H7 (cell line): ENCODE measurements around the gene ACTA1. TPM values are rescaled to one million over a fixed set of nuclear protein-coding genes. Genes with fewer than 3 reads are reported as not detected.

Experiments used
- DNase-seq: peaks from one replicate; pipeline ENCODE4 v3.0.0; 2012
- H3K27me3 ChIP-seq: 2 replicates; pipeline ENCODE4 v1.6.0; 2011; ENCODE audit warnings: mild to moderate bottlenecking, low read length; ENCODE audit not compliant: control insufficient read depth, insufficient read depth
- H3K36me3 ChIP-seq: replicated peaks from 2 replicates; pipeline ENCODE4 v1.5.1; 2011; ENCODE audit warnings: low read length; ENCODE audit not compliant: control insufficient read depth, insufficient read depth
- H3K4me3 ChIP-seq: 2 replicates; pipeline ENCODE4 v1.5.1; 2011; ENCODE audit warnings: low read depth, mild to moderate bottlenecking, control low read depth, low read length, moderate library complexity; ENCODE audit not compliant: insufficient read depth
- total RNA-seq: library from RNA; depleted of rRNA; stranded (reverse); fragments of >200 nt; shearing (Covaris generic); gene quantifications from 2 replicates; pipeline ENCODE4 v1.2.3, GENCODE V29; 2014

The ACTA1 gene
- total RNA-seq, 1 experiment from 2014 or later, result 1.8 TPM

DNA sequence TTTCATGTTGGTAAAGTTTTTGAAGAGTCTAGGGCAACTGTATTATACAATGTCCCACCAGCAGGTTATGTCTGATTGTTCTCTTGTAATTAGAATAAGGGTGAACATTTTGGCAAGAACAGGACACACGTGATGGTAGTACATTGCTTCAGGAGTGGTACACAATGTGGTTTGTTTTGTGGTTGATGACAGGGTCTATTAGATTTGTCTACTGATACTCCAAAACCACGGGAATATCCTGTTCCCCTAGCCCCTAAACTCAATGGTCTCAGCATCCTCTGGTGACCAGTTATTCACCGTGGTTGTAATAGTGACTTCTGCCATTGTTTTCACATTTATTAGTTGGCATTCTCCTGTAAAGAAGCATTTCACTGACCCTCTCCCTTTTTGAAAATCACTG lies 22.1 kb upstream of the ACTA1 start:
- no peak for DNase-seq
- no peaks in the 10 kb centered on the region for H3K27me3 ChIP-seq
- peaks cover 6% of the 10 kb centered on the region; the same call in 1 of the 2 replicates for H3K36me3 ChIP-seq
- H3K4me3 ChIP-seq, result no peak overlapping the region

DNA sequence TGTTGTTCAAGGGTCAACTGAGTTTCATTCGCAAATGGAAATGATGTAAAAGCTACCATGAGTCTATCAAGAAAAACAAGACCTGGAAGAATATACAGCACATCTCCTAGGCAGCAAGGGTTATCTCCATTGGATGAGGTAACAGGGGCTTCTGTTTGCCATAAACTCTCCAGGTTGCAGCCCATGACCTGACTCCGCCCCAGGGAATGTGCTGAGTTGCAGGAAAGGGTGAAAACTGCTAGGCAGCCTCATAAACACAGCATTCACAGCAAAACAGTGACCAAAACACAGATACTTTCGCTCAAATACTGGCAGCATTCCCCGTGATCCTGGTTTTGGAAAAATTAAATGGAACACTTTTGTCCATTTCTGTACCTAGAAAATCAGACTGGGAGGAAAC lies 20.2 kb upstream of the ACTA1 start:
- DNase-seq, result no peak
- H3K36me3 ChIP-seq, result peaks cover 6% of the 10 kb centered on the region; the same call in 1 of the 2 replicates
- no peak overlapping the region for H3K4me3 ChIP-seq
- no peaks in the 10 kb centered on the region for H3K27me3 ChIP-seq

DNA sequence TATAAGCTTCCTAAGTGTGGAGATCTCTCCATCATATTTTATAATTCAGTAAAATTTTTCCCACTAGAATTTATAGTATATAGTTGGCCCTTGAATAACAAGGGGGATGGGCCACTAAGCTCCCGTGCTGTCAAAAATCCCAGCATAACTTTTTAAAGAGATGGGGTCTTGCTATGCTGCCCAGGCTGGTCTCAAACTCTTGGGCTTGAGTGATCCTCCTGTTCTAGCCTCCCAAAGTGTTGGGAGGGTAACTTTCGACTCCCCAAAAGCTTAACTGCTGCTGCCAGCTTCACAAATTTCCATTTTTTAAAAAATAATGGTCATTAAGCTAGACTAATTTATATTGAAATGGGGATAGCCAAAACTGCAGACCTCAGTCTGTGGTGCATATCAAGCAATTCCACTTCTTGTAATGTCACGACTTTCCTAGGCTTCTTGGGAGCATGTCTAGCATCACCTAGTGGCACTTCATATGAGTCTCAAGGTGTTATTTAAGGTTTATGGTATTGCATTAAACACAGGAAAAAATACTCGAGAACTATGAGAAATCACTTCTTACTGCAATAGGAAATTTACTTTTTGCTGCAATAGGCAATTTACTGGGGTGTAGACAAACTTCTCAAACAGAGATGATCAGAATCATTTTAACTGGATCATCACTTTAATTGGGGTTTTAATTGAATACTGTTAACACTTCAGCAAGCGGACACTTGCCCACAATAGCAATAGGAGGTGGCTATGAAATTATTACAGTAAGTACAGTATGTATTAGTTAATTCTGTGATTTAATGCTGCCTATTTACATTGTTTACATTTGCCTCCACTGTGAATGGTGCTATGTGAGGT lies 19.3 kb upstream of the ACTA1 start:
- no peak overlapping the region for H3K4me3 ChIP-seq
- peaks cover 6% of the 10 kb centered on the region for H3K36me3 ChIP-seq
- DNase-seq, result no peak
- H3K27me3 ChIP-seq, result no peaks in the 10 kb centered on the region

DNA sequence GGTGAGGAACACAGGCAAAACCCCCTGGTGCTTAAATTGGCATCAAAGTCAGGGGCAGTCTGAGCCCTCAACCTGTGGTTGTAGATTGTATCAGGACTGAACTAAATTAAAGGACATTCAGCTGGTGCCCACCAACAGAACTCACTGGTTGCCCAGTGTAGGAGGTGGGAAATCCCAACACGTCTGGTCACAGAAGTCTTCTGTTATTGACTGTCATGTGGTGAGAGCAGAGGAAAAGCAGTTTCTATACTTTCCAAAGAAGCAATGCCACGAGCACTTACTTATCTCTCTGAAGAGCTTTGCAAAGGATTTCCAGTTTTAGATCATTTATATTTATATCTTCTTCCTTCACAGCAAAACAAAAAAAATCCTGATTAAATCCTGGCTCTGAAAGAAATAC lies 15.0 kb upstream of the ACTA1 start:
- H3K36me3 ChIP-seq, result peaks cover 4% of the 10 kb centered on the region
- no peaks in the 10 kb centered on the region for H3K27me3 ChIP-seq
- no peak for DNase-seq
- H3K4me3 ChIP-seq, result no peak overlapping the region

DNA sequence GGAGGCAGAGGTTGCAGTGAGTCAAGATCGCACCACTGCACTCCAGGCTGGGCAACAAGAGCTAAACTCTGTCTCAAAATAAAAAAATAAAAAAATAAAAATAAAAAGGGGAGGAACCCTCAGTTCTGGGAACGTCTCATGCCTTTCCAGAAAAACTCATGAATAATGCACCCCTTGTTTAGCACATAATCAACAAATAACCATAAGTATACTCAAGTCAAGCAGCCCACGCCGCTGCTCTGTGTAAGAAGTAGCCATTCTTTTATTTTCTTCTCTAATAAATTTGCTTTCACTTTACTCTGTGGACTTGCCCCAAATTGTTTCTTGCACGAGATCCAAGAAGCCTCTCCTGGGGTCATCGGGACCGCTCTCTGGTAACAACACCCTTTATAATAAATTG lies 14.5 kb upstream of the ACTA1 start:
- no peak for DNase-seq
- no peak overlapping the region for H3K4me3 ChIP-seq
- no peaks in the 10 kb centered on the region for H3K27me3 ChIP-seq
- peaks cover 4% of the 10 kb centered on the region for H3K36me3 ChIP-seq

DNA sequence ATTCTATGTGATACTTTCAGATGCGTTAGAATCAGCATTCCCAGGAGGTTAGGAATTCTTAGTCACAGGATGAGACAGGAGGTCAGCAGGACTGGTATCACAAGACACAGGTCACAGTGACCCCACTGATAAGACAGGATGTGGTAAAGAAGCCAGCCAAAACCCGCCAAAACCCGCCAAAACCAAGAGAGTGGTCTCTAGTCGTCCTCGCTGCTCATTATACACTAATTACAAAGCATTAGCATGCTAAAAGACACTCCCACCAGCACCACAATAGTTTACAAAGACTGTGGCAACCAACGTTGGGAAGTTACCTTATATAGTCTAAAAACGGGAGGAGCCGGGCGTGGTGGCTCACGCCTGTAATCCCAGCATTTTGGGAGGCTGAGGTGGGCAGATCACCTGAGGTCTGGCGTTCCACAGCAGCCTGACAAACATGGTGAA lies 13.9 kb upstream of the ACTA1 start:
- no peak for DNase-seq
- H3K4me3 ChIP-seq, result no peak overlapping the region
- H3K27me3 ChIP-seq, result no peaks in the 10 kb centered on the region
- peaks cover 4% of the 10 kb centered on the region for H3K36me3 ChIP-seq

DNA sequence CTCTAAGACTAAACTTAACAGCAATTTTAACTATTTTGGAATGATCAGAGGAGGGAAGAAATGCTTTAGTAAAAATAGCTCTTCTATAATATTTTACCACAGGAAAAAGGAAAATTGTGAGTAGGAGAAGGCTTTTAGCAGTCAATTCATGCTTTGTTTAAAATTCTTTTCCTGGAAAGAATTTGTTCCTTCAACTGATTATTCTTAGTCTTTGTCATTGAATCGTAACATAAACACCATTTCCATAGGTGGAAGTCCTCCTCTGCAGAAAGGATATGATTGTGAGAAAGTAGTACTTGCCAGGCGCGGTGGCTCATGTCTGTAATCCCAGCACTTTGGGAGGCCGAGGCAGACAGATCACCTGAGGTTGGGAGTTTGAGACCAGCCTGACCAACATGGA lies 11.9 kb upstream of the ACTA1 start:
- H3K36me3 ChIP-seq, result peaks cover 6% of the 10 kb centered on the region
- DNase-seq, result no peak
- no peaks in the 10 kb centered on the region for H3K27me3 ChIP-seq
- no peak overlapping the region for H3K4me3 ChIP-seq

DNA sequence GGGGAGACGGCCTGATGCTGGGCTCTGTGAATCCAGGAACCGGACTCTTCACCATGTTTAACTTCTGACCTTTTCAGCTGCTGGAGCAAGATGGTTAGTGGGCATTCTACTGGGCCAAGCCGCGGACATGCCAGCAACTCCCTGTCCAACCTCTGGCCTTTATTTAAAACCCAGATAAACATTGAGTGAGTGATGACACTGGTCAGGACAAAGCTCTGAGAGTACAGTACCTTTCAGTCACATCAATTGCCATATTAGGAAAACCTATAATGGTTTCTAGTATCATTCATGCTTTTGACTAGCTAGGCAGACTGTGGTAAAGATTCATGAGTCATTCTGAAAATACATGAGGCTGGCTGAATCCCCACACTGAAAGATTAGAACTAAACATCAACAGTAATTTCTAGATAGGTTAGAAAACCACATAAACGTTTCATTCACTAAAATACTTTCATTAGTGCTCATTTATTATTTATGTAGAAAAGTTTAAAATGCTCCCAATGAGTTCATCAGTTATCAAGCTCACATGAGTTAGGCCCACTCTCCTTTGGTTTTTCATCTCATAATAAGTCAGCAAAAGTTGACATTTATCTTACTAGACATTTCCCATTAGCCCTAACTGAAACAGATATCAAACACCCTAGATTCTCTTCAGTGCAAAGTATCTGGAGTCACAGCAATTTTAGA lies 7.1 kb upstream of the ACTA1 start:
- no peak for DNase-seq
- H3K27me3 ChIP-seq, result peaks cover 6% of the 10 kb centered on the region
- no peak overlapping the region for H3K4me3 ChIP-seq
- peaks cover 2% of the 10 kb centered on the region for H3K36me3 ChIP-seq

DNA sequence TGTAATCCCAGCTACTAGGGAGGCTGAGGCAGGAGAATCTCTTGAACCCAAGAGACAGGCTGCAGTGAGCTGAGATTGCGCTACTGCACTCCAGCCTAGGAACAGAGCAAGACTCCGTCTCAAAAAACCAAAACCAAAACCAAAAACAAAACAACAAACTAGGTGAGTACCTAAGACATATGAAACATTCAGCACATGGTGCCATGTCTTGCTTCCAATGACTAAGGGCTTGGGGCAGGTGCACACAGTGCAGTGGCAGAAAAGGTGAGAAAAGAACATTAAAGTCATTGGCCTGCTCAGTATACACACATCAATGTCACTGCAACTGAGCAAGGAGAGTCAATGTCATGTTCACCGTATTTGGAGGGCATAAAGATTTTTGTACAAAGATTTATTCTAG lies 4.1 kb upstream of the ACTA1 start:
- Histone ChIP-seq H3K27me3 (peaks cover 33% of the 10 kb centered on the region), H3K36me3 (peaks cover 2% of the 10 kb centered on the region; the same call in 1 of the 2 replicates), H3K4me3 (no peak overlapping the region)
- DNase-seq, result no peak

DNA sequence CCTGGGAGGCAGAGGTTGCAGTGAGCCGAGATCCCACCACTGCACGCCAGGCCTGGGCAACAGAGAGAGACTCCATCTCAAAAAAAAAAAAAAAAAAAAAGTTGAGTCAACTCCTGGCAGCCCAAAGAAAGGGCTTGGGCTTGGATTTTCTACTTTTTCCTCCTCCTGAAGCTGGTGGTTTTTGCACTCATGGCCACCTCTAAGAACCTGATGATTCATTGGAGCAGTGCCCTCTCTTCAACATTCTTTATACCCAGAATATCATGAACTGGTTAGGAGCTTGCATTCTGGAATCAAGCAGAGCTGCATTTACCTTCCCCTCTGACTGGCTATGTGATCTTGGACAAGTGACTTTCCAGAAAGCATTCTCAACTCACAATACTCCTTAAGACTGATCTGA lies 3.5 kb upstream of the ACTA1 start:
- peaks cover 39% of the 10 kb centered on the region for H3K27me3 ChIP-seq
- H3K36me3 ChIP-seq, result peaks cover 2% of the 10 kb centered on the region; the same call in 1 of the 2 replicates
- no peak for DNase-seq
- no peak overlapping the region for H3K4me3 ChIP-seq

DNA sequence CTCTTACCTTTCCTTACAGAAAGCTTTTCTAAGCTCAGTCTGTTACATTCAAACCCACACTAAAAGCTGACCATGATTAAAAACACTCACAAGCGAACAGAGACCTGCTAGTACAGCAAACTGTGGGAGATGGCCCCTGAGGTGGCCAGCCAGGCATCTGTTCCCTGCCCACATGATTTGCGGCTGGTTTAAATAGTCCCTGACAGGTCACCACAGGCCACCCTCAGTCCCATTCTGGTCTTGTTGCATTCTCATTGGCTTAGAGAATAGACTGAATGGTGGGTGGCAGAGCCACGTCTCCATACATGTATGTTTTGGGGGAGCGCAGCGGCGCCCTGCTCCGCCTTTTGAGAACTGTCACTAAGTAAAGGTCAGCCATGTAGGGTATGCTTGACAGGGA lies 2.3 kb upstream of the ACTA1 start:
- peaks cover 51% of the 10 kb centered on the region for H3K27me3 ChIP-seq
- H3K36me3 ChIP-seq, result no peaks in the 10 kb centered on the region; the same call in 1 of the 2 replicates
- DNase-seq, result no peak
- no peak overlapping the region for H3K4me3 ChIP-seq

DNA sequence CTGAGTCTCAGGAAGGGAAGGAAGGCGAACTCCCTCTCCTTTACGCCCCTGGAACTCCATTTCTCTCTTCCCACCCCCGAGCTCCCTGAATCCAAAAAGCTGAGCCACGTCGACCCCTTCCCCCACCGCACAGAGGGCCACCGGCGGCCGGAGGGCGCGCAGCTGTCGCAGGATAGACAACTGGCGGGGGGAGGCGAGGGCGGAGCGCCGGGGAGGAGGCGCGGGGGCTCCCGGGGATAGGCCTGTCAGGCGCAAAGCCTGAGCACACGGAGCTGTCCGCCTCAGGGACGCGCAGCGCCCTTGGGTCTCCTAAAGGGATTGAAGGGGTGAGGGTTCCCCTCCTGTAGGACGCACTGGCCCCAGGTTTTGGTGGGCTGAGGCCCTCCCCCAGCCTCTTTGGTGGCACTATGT lies 752 bp upstream of the ACTA1 start:
- Histone ChIP-seq H3K27me3 (peaks cover 63% of the 10 kb centered on the region), H3K4me3 (peak overlapping the region; percentile 42), H3K36me3 (no peaks in the 10 kb centered on the region; the same call in 1 of the 2 replicates)
- peak; percentile 90 for DNase-seq

DNA sequence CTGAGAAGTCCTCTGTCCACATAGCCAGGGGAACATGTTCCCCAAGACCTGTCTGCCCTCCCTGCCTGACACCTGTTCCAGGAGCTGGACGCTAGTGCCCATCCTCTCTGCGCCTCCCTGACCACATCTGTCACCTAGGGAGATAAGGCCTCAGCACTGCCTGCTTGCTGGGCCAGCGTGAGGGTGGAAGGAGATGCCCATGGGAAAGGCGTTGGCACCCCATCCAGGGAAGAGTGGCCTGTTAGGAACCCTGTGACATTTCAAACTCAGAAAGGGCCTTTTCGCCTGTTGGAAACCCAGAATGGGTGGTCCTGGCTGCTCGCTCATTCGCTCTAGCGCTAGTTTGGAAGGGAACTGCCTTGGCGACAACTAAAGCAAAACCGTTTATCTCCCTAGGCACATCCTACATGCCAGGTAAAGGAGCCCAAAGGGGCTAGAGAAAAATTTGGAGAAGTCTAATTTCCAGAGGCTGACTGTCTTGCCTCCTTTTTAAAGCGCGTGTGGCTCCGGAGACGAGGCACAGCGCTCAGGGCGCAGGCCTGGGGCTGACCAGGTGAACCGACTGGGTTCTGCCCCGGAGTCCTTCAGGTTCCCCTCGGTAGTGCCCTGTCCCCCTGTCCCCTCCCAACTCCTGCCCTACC lies 410 bp downstream of the ACTA1 start:
- peaks cover 63% of the 10 kb centered on the region for H3K27me3 ChIP-seq
- no peaks in the 10 kb centered on the region for H3K36me3 ChIP-seq
- peak overlapping the region; percentile 42 for H3K4me3 ChIP-seq
- DNase-seq, result peak; percentile 82

DNA sequence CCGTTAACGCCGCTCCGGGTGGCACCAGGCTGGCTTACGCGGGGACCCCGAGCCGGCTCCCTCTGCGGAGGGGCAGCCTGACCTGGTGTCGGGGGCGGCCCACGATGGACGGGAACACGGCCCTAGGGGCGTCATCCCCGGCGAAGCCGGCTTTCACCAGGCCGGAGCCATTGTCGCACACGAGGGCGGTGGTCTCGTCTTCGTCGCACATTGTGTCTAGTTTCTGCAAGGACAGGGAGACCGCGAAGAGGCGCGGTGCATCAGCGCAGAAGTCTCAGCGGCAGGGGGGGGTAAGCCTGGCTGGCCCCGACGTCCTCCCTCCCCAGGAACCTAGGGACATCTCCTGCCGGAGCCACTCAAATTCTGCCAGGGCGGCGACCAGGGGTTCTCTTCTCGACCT lies 989 bp downstream of the ACTA1 start:
- Histone ChIP-seq H3K4me3 (no peak overlapping the region; the same call in 1 of the 2 replicates), H3K27me3 (peaks cover 63% of the 10 kb centered on the region), H3K36me3 (no peaks in the 10 kb centered on the region)
- DNase-seq, result peak; percentile 53

DNA sequence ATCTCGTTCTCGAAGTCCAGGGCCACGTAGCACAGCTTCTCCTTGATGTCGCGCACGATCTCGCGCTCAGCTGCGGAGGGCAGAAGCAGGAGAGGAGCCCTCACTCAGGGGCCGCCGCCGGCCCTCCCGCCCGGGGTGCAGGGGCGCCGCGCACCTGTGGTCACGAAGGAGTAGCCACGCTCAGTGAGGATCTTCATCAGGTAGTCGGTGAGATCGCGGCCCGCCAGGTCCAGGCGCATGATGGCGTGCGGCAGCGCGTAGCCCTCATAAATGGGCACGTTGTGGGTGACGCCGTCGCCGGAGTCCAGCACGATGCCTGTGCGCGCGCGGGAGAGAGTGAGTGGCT lies 1.8 kb downstream of the ACTA1 start:
- DNase-seq, result peak; percentile 60
- no peaks in the 10 kb centered on the region for H3K36me3 ChIP-seq
- H3K4me3 ChIP-seq, result peak overlapping the region; percentile 33
- peaks cover 65% of the 10 kb centered on the region for H3K27me3 ChIP-seq
